SU-DHL-6 (cell line): ENCODE measurements around the gene FKTN.

ENCODE experiments used
- H2AFZ ChIP-seq: fragments of 200-600 bp; sonication (generic); 2 replicates; pipeline ENCODE4 v1.6.1; 2014; ENCODE audit warnings: low read depth, mild to moderate bottlenecking, moderate library complexity, mixed read lengths, antibody characterized with exemption, low read length; ENCODE audit not compliant: severe bottlenecking
- H3F3A ChIP-seq: fragments of 200-600 bp; shearing (Covaris generic); 2 replicates; pipeline ENCODE4 v1.6.0; 2016; ENCODE audit warnings: antibody characterized with exemption, mild to moderate bottlenecking; ENCODE audit not compliant: insufficient read depth
- H3K27ac ChIP-seq: fragments of 200-600 bp; sonication (generic); 2 replicates; pipeline ENCODE4 v1.5.1; 2016; ENCODE audit warnings: low read depth, mild to moderate bottlenecking, low read length, moderate library complexity, mixed read lengths
- H3K27me3 ChIP-seq: fragments of 200-600 bp; sonication (generic), shearing (Covaris generic); 2 replicates; pipeline ENCODE4 v1.6.0; 2014; ENCODE audit warnings: mild to moderate bottlenecking, low read length
- H3K36me3 ChIP-seq: fragments of 200-600 bp; sonication (generic); 2 replicates; pipeline ENCODE4 v1.6.1; 2014; ENCODE audit warnings: mild to moderate bottlenecking, low read length, mixed read lengths
- H3K4me2 ChIP-seq: fragments of 300-600, 200-600 bp; shearing (Covaris generic), sonication (generic); 2 replicates; pipeline ENCODE4 v1.6.0; 2014; ENCODE audit warnings: low read length, low read depth, mild to moderate bottlenecking; ENCODE audit not compliant: poor library complexity, severe bottlenecking
- H3K4me3 ChIP-seq: fragments of 200-600 bp; sonication (generic); 2 replicates; pipeline ENCODE4 v1.5.1; 2014; ENCODE audit warnings: antibody characterized with exemption, low read length, mild to moderate bottlenecking, mixed read lengths; ENCODE audit not compliant: insufficient read depth, poor library complexity, severe bottlenecking
- H3K79me2 ChIP-seq: fragments of 200-600 bp; sonication (generic); 2 replicates; pipeline ENCODE4 v1.6.1; 2014; ENCODE audit warnings: mild to moderate bottlenecking, low read length, moderate library complexity; ENCODE audit not compliant: insufficient read depth
- H3K9ac ChIP-seq: fragments of 200-600 bp; sonication (generic); 2 replicates; pipeline ENCODE4 v1.7.0; 2014; ENCODE audit warnings: mild to moderate bottlenecking, low read length
- H3K9me2 ChIP-seq: fragments of 200-600 bp; sonication (generic); replicated peaks from 2 replicates; pipeline ENCODE4 v1.6.1; 2014; ENCODE audit warnings: low read length; ENCODE audit not compliant: insufficient read depth
- H3K9me3 ChIP-seq: fragments of 200-600 bp; sonication (generic); 2 replicates; pipeline ENCODE4 v1.6.1; 2014; ENCODE audit warnings: low read length, mixed read lengths; ENCODE audit not compliant: insufficient read depth
- H4K20me1 ChIP-seq: fragments of 200-600 bp; sonication (generic); 2 replicates; pipeline ENCODE4 v1.6.1; 2014; ENCODE audit warnings: low read depth, mild to moderate bottlenecking, antibody characterized with exemption, low read length, moderate library complexity, mixed read lengths
- CTCF ChIP-seq: fragments of 200-600 bp; sonication (generic); IDR thresholded peaks from one replicate; pipeline ENCODE4 v1.5.1; 2017; ENCODE audit warnings: antibody characterized with exemption, mild to moderate bottlenecking, low read length, moderate library complexity; ENCODE audit not compliant: insufficient read depth, poor library complexity, severe bottlenecking
- EZH2phosphoT487 ChIP-seq: fragments of 200-600 bp; sonication (generic), shearing (Covaris generic); conservative IDR thresholded peaks from 2 replicates; pipeline ENCODE4 v1.6.1; 2018; ENCODE audit warnings: mild to moderate bottlenecking, antibody characterized with exemption, low read length, moderate library complexity, mixed read lengths

Gene FKTN

GRCh38 chr9:105531530-105531929 is 26.4 kb upstream of the FKTN start:
- no peaks in the 10 kb centered on the region for H3K9me2 ChIP-seq
- H2AFZ ChIP-seq: no peak overlapping the region
- no peaks in the 10 kb centered on the region for H3F3A ChIP-seq
- no peak overlapping the region for H3K27ac ChIP-seq
- no peaks in the 10 kb centered on the region for H3K36me3 ChIP-seq
- no peaks in the 10 kb centered on the region for H4K20me1 ChIP-seq
- no peaks in the 10 kb centered on the region for H3K27me3 ChIP-seq
- H3K79me2 ChIP-seq: no peaks in the 10 kb centered on the region
- H3K9ac ChIP-seq: no peak overlapping the region
- no peak overlapping the region for H3K4me3 ChIP-seq
- no peak for TF ChIP-seq EZH2phosphoT487
- no peak for TF ChIP-seq CTCF
- H3K4me2 ChIP-seq: no peak overlapping the region
- no peaks in the 10 kb centered on the region for H3K9me3 ChIP-seq

GRCh38 chr9:105535920-105536668 is 21.8 kb upstream of the FKTN start:
- H3K4me2 ChIP-seq: no peak overlapping the region
- H4K20me1 ChIP-seq: no peaks in the 10 kb centered on the region
- H3K36me3 ChIP-seq: no peaks in the 10 kb centered on the region
- H3K79me2 ChIP-seq: no peaks in the 10 kb centered on the region
- no peaks in the 10 kb centered on the region for H3K9me3 ChIP-seq
- H3K27me3 ChIP-seq: no peaks in the 10 kb centered on the region
- no peak overlapping the region for H3K9ac ChIP-seq
- H3F3A ChIP-seq: no peaks in the 10 kb centered on the region
- H3K9me2 ChIP-seq: no peaks in the 10 kb centered on the region
- H2AFZ ChIP-seq: no peak overlapping the region
- TF ChIP-seq CTCF: no peak
- no peak for TF ChIP-seq EZH2phosphoT487
- no peak overlapping the region for H3K27ac ChIP-seq
- no peak overlapping the region for H3K4me3 ChIP-seq

GRCh38 chr9:105539452-105539851 is 18.5 kb upstream of the FKTN start:
- Histone ChIP-seq H4K20me1 (no peaks in the 10 kb centered on the region), H3F3A (no peaks in the 10 kb centered on the region), H3K27me3 (no peaks in the 10 kb centered on the region), H3K4me2 (no peak overlapping the region), H3K9ac (no peak overlapping the region), H2AFZ (no peak overlapping the region), H3K4me3 (no peak overlapping the region), H3K9me2 (no peaks in the 10 kb centered on the region), H3K27ac (no peak overlapping the region), H3K9me3 (no peaks in the 10 kb centered on the region), H3K36me3 (no peaks in the 10 kb centered on the region), H3K79me2 (no peaks in the 10 kb centered on the region)
- TF ChIP-seq EZH2phosphoT487: no peak
- peak; percentile 26 for TF ChIP-seq CTCF
